ENCODE data around the gene OR3A2. TPM values are rescaled to one million over a fixed set of nuclear protein-coding genes. Genes with fewer than 3 reads are reported as not detected.
"Not testable (repeated sequence)": the region's sequence is repeated elsewhere in the genome, so short reads cannot be mapped to it uniquely, and the experiment has no call there.

Gene OR3A2
- total RNA-seq, 1 donor from 2014 or later, result not detected

DNA sequence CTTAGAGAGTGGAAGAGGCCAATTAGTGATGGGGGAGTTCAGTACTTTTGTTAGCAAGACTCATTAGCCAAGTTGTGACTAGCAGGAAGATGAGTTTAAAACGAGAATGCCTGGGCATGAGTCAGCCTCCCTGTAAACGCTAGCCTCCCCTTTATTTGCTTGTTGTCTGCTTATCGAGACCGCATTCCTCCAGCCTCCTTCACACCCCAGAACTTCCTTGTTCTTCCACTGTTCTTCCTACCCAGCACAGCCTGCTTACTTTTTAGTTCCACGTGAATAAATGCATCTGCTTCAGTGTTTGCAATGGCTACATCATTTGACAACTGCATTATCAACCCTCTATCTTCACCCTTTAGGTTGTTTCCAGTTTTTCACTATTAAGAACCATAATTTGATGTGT lies 67.8 kb downstream of the OR3A2 start:
- H3K27ac Mint-ChIP-seq, result no peak overlapping the region
- no peak for DNase-seq (ENCODE audit: low spot score, unreplicated experiment)
- H3K9me3 Mint-ChIP-seq (ENCODE audit: low read depth), result peaks cover 40% of the 10 kb centered on the region
- no peak overlapping the region for H3K4me3 Mint-ChIP-seq (ENCODE audit: low read depth)
- H3K27me3 Mint-ChIP-seq, result no peaks in the 10 kb centered on the region
- no peaks in the 10 kb centered on the region for H3K4me1 Mint-ChIP-seq (ENCODE audit: low read depth)
- no peak for TF ChIP-seq CTCF (IDR thresholded peaks at IDR 0.05; ENCODE audit: unreplicated experiment)
- no peaks in the 10 kb centered on the region for H3K36me3 Mint-ChIP-seq (ENCODE audit: insufficient read depth)

GRCh38 chr17:3316836-3317235 lies 69.3 kb downstream of the OR3A2 start:
- Mint-ChIP-seq H3K36me3 (ENCODE audit: insufficient read depth) (no peaks in the 10 kb centered on the region), H3K27me3 (no peaks in the 10 kb centered on the region), H3K4me3 (ENCODE audit: low read depth) (no peak overlapping the region), H3K27ac (no peak overlapping the region), H3K4me1 (ENCODE audit: low read depth) (no peaks in the 10 kb centered on the region), H3K9me3 (ENCODE audit: low read depth) (peaks cover 42% of the 10 kb centered on the region)
- DNase-seq (ENCODE audit: low spot score, unreplicated experiment), result no peak
- TF ChIP-seq CTCF (IDR thresholded peaks at IDR 0.05; ENCODE audit: unreplicated experiment), result no peak

- no peak for DNase-seq (ENCODE audit: low spot score, unreplicated experiment)
- Mint-ChIP-seq H3K36me3 (ENCODE audit: insufficient read depth) (no peaks in the 10 kb centered on the region), H3K4me1 (ENCODE audit: low read depth) (no peaks in the 10 kb centered on the region), H3K4me3 (ENCODE audit: low read depth) (no peak overlapping the region), H3K27me3 (no peaks in the 10 kb centered on the region), H3K9me3 (ENCODE audit: low read depth) (peaks cover 68% of the 10 kb centered on the region), H3K27ac (no peak overlapping the region)
- no peak for TF ChIP-seq CTCF (IDR thresholded peaks at IDR 0.05; ENCODE audit: unreplicated experiment)
Measured at GRCh38 chr17:3308603-3309002, 77.5 kb downstream of the OR3A2 start.

GRCh38 chr17:3298260-3298659 lies 87.8 kb downstream of the OR3A2 start, which contains the start of gene OR3A1:
TSS of gene OR3A1 (minus strand) at chr17:3298360. CDS start at chr17:3292582, 5,778 bp downstream.
- Mint-ChIP-seq H3K4me1 (ENCODE audit: low read depth) (no peaks in the 10 kb centered on the region), H3K36me3 (ENCODE audit: insufficient read depth) (no peaks in the 10 kb centered on the region), H3K27ac (no peak within 1 kb of the TSS), H3K4me3 (ENCODE audit: low read depth) (no peak within 1 kb of the TSS), H3K9me3 (ENCODE audit: low read depth) (peaks cover 47% of the 10 kb centered on the region), H3K27me3 (no peaks in the 10 kb centered on the region)
- TF ChIP-seq CTCF (IDR thresholded peaks at IDR 0.05; ENCODE audit: unreplicated experiment), result no peak
- DNase-seq (ENCODE audit: low spot score, unreplicated experiment), result no peak

GRCh38 chr17:3295632-3296031 lies 90.5 kb downstream of the OR3A2 start:
- Mint-ChIP-seq H3K9me3 (ENCODE audit: low read depth) (peaks cover 52% of the 10 kb centered on the region), H3K36me3 (ENCODE audit: insufficient read depth) (no peaks in the 10 kb centered on the region), H3K27me3 (no peaks in the 10 kb centered on the region), H3K4me3 (ENCODE audit: low read depth) (no peak overlapping the region), H3K27ac (no peak overlapping the region), H3K4me1 (ENCODE audit: low read depth) (no peaks in the 10 kb centered on the region)
- no peak for DNase-seq (ENCODE audit: low spot score, unreplicated experiment)
- TF ChIP-seq CTCF (IDR thresholded peaks at IDR 0.05; ENCODE audit: unreplicated experiment), result no peak

- H3K9me3 Mint-ChIP-seq (ENCODE audit: low read depth), result peaks cover 61% of the 10 kb centered on the region
- not testable (repeated sequence) for H3K36me3 Mint-ChIP-seq (ENCODE audit: insufficient read depth); H3K27ac Mint-ChIP-seq; H3K4me1 Mint-ChIP-seq (ENCODE audit: low read depth); DNase-seq (ENCODE audit: low spot score, unreplicated experiment); H3K27me3 Mint-ChIP-seq; H3K4me3 Mint-ChIP-seq (ENCODE audit: low read depth)
Measured at GRCh38 chr17:3293548-3293947, 92.6 kb downstream of the OR3A2 start.

Measured in progenitor cell of endocrine pancreas (in vitro differentiated cells).